Measurements from ENCODE around the gene UBC.
"Not testable (repeated sequence)": the region's sequence is repeated elsewhere in the genome, so short reads cannot be mapped to it uniquely, and the experiment has no call there.

UBC gene

GRCh38 chr12:124928912-124929530 lies 14.6 kb upstream of the UBC start:
- no peak overlapping the region for H3K4me3 ChIP-seq (ENCODE audit: low read depth, low read length)
- no peaks in the 10 kb centered on the region for H3K27me3 ChIP-seq (ENCODE audit: control insufficient read depth, insufficient read depth, low read length)
- H3K36me3 ChIP-seq (ENCODE audit: control insufficient read depth, insufficient read depth, low read length) = no peaks in the 10 kb centered on the region
- no peaks in the 10 kb centered on the region for H3K9me3 ChIP-seq (ENCODE audit: control insufficient read depth, insufficient read depth, low read length)
- peaks cover 2% of the 10 kb centered on the region for H3K4me1 ChIP-seq (ENCODE audit: control insufficient read depth, insufficient read depth, low read length)
- peak overlapping the region; percentile 24 for H3K9ac ChIP-seq (ENCODE audit: low read depth, low read length)

GRCh38 chr12:124928095-124928911 lies 13.9 kb upstream of the UBC start:
- H3K9me3 ChIP-seq (ENCODE audit: control insufficient read depth, insufficient read depth, low read length) = no peaks in the 10 kb centered on the region
- no peak overlapping the region for H3K9ac ChIP-seq (ENCODE audit: low read depth, low read length)
- H3K4me1 ChIP-seq (ENCODE audit: control insufficient read depth, insufficient read depth, low read length) = peaks cover 3% of the 10 kb centered on the region
- no peaks in the 10 kb centered on the region for H3K36me3 ChIP-seq (ENCODE audit: control insufficient read depth, insufficient read depth, low read length)
- H3K27me3 ChIP-seq (ENCODE audit: control insufficient read depth, insufficient read depth, low read length) = no peaks in the 10 kb centered on the region
- peak overlapping the region; percentile 81 for H3K4me3 ChIP-seq (ENCODE audit: low read depth, low read length)

GRCh38 chr12:124927201-124928094 lies 13.0 kb upstream of the UBC start:
- H3K4me3 ChIP-seq (ENCODE audit: low read depth, low read length) = peak overlapping the region; percentile 81
- no peaks in the 10 kb centered on the region for H3K9me3 ChIP-seq (ENCODE audit: control insufficient read depth, insufficient read depth, low read length)
- H3K4me1 ChIP-seq (ENCODE audit: control insufficient read depth, insufficient read depth, low read length) = peaks cover 3% of the 10 kb centered on the region
- peak overlapping the region; percentile 84 for H3K9ac ChIP-seq (ENCODE audit: low read depth, low read length)
- no peaks in the 10 kb centered on the region for H3K36me3 ChIP-seq (ENCODE audit: control insufficient read depth, insufficient read depth, low read length)
- no peaks in the 10 kb centered on the region for H3K27me3 ChIP-seq (ENCODE audit: control insufficient read depth, insufficient read depth, low read length)

GRCh38 chr12:124925782-124926181 lies 11.3 kb upstream of the UBC start:
- not testable (repeated sequence) for H3K4me3 ChIP-seq (ENCODE audit: low read depth, low read length); H3K9me3 ChIP-seq (ENCODE audit: control insufficient read depth, insufficient read depth, low read length); H3K36me3 ChIP-seq (ENCODE audit: control insufficient read depth, insufficient read depth, low read length); H3K27me3 ChIP-seq (ENCODE audit: control insufficient read depth, insufficient read depth, low read length); H3K9ac ChIP-seq (ENCODE audit: low read depth, low read length)
- H3K4me1 ChIP-seq (ENCODE audit: control insufficient read depth, insufficient read depth, low read length) = peaks cover 10% of the 10 kb centered on the region

- Histone ChIP-seq H3K4me3 (ENCODE audit: low read depth, low read length) (no peak overlapping the region), H3K27me3 (ENCODE audit: control insufficient read depth, insufficient read depth, low read length) (no peaks in the 10 kb centered on the region), H3K9ac (ENCODE audit: low read depth, low read length) (no peak overlapping the region)
Observed at GRCh38 chr12:124925117-124925516, 10.7 kb upstream of the UBC start.

GRCh38 chr12:124923905-124924734 lies 9.7 kb upstream of the UBC start:
- Histone ChIP-seq H3K4me1 (ENCODE audit: control insufficient read depth, insufficient read depth, low read length) (peaks cover 19% of the 10 kb centered on the region), H3K4me3 (ENCODE audit: low read depth, low read length) (no peak overlapping the region), H3K27me3 (ENCODE audit: control insufficient read depth, insufficient read depth, low read length) (no peaks in the 10 kb centered on the region), H3K9me3 (ENCODE audit: control insufficient read depth, insufficient read depth, low read length) (no peaks in the 10 kb centered on the region), H3K36me3 (ENCODE audit: control insufficient read depth, insufficient read depth, low read length) (no peaks in the 10 kb centered on the region), H3K9ac (ENCODE audit: low read depth, low read length) (no peak overlapping the region)

More at GRCh38 chr12:124925117-124925516, 10.7 kb upstream of the UBC start:
- Histone ChIP-seq H3K36me3 (ENCODE audit: control insufficient read depth, insufficient read depth, low read length) (no peaks in the 10 kb centered on the region), H3K4me1 (ENCODE audit: control insufficient read depth, insufficient read depth, low read length) (peaks cover 14% of the 10 kb centered on the region), H3K9me3 (ENCODE audit: control insufficient read depth, insufficient read depth, low read length) (no peaks in the 10 kb centered on the region)

GRCh38 chr12:124921200-124922031 lies 7.0 kb upstream of the UBC start:
- Histone ChIP-seq H3K9ac (ENCODE audit: low read depth, low read length) (peak overlapping the region; percentile 50), H3K27me3 (ENCODE audit: control insufficient read depth, insufficient read depth, low read length) (no peaks in the 10 kb centered on the region), H3K4me1 (ENCODE audit: control insufficient read depth, insufficient read depth, low read length) (peaks cover 32% of the 10 kb centered on the region), H3K4me3 (ENCODE audit: low read depth, low read length) (peak overlapping the region; percentile 65), H3K36me3 (ENCODE audit: control insufficient read depth, insufficient read depth, low read length) (no peaks in the 10 kb centered on the region), H3K9me3 (ENCODE audit: control insufficient read depth, insufficient read depth, low read length) (no peaks in the 10 kb centered on the region)

GRCh38 chr12:124920353-124920935 lies 6.0 kb upstream of the UBC start:
- Histone ChIP-seq H3K9me3 (ENCODE audit: control insufficient read depth, insufficient read depth, low read length) (no peaks in the 10 kb centered on the region), H3K36me3 (ENCODE audit: control insufficient read depth, insufficient read depth, low read length) (no peaks in the 10 kb centered on the region), H3K4me1 (ENCODE audit: control insufficient read depth, insufficient read depth, low read length) (peaks cover 42% of the 10 kb centered on the region), H3K4me3 (ENCODE audit: low read depth, low read length) (peak overlapping the region; percentile 65), H3K9ac (ENCODE audit: low read depth, low read length) (peak overlapping the region; percentile 38), H3K27me3 (ENCODE audit: control insufficient read depth, insufficient read depth, low read length) (no peaks in the 10 kb centered on the region)

GRCh38 chr12:124919521-124920352 lies 5.3 kb upstream of the UBC start:
- H3K4me1 ChIP-seq (ENCODE audit: control insufficient read depth, insufficient read depth, low read length) = peaks cover 42% of the 10 kb centered on the region
- H3K9ac ChIP-seq (ENCODE audit: low read depth, low read length) = peak overlapping the region; percentile 39
- H3K27me3 ChIP-seq (ENCODE audit: control insufficient read depth, insufficient read depth, low read length) = no peaks in the 10 kb centered on the region
- no peaks in the 10 kb centered on the region for H3K9me3 ChIP-seq (ENCODE audit: control insufficient read depth, insufficient read depth, low read length)
- H3K36me3 ChIP-seq (ENCODE audit: control insufficient read depth, insufficient read depth, low read length) = no peaks in the 10 kb centered on the region
- H3K4me3 ChIP-seq (ENCODE audit: low read depth, low read length) = peak overlapping the region; percentile 35

GRCh38 chr12:124918622-124918988 lies 4.2 kb upstream of the UBC start:
- not testable (repeated sequence) for H3K9ac ChIP-seq (ENCODE audit: low read depth, low read length); H3K36me3 ChIP-seq (ENCODE audit: control insufficient read depth, insufficient read depth, low read length); H3K27me3 ChIP-seq (ENCODE audit: control insufficient read depth, insufficient read depth, low read length); H3K9me3 ChIP-seq (ENCODE audit: control insufficient read depth, insufficient read depth, low read length); H3K4me3 ChIP-seq (ENCODE audit: low read depth, low read length)
- H3K4me1 ChIP-seq (ENCODE audit: control insufficient read depth, insufficient read depth, low read length) = peaks cover 39% of the 10 kb centered on the region
